H1 (cell line): ENCODE measurements around the gene PRKCH. TPM values are rescaled to one million over a fixed set of nuclear protein-coding genes. Genes with fewer than 3 reads are reported as not detected.

Experiments used
- BRCA1 ChIP-seq: IDR thresholded peaks from 2 replicates; pipeline ENCODE4 v1.6.1; 2012; ENCODE audit warnings: low read depth, low read length, improper control_type of control experiment
- CHD2 ChIP-seq: IDR thresholded peaks from 2 replicates; pipeline ENCODE4 v1.6.1; 2012; ENCODE audit warnings: low read length, improper control_type of control experiment
- RBBP5 ChIP-seq: IDR thresholded peaks from 2 replicates; pipeline ENCODE4 v1.7.1; 2012; ENCODE audit warnings: low read depth, mild to moderate bottlenecking, inconsistent platforms, low read length, moderate library complexity, borderline replicate concordance
- polyA plus RNA-seq, 7 experiments: library from polyadenylated mRNA; depleted of rRNA in 3 of 7; stranded (reverse) in 5 of 7; unstranded in 2 of 7; fragments of >200 nt in 5 of 7; fragments of 200-250 nt in 2 of 7; gene quantifications; 1 replicate in 5 of 7; 2 replicates in 1 of 7; 4 replicates in 1 of 7; pipeline versions ENCODE4 v1.2.1 to v1.2.3, GENCODE V29; 2011 to 2013; ENCODE audit warnings: missing spikeins in 2 of 7, mixed read lengths in 2 of 7
- total RNA-seq: library from RNA; stranded (reverse); fragmentation: NEBNext Ultra II Directional; extraction: Animal tissue kit (Norgen Biotek cat#: 25700); gene quantifications from 2 replicates; pipeline ENCODE4 v1.2.1, GENCODE V29; 2021
- TF ChIP-seq, protein P1 (sequence below), 3 experiments: IDR thresholded peaks; 1 replicate in 2 of 3; 2 replicates in 1 of 3; pipeline versions ENCODE4 v1.5.1 to v1.6.1; 2011; ENCODE audit warnings: low read length in 3 of 3, mild to moderate bottlenecking in 3 of 3, inconsistent platforms in 2 of 3, low read depth in 1 of 3, moderate library complexity in 1 of 3; ENCODE audit not compliant: insufficient read depth in 1 of 3; ENCODE audit errors: control extremely low read depth in 1 of 3
- TF ChIP-seq, protein P2 (sequence below): IDR thresholded peaks from 2 replicates; pipeline ENCODE4 v1.6.1; 2012; ENCODE audit warnings: inconsistent platforms

PRKCH gene
- total and polyA plus RNA-seq, 2 of the 8 experiments (the other 6 are each of a cell fraction or from before 2014, with no cell fraction given) = 6.4 to 7.0 TPM

DNA sequence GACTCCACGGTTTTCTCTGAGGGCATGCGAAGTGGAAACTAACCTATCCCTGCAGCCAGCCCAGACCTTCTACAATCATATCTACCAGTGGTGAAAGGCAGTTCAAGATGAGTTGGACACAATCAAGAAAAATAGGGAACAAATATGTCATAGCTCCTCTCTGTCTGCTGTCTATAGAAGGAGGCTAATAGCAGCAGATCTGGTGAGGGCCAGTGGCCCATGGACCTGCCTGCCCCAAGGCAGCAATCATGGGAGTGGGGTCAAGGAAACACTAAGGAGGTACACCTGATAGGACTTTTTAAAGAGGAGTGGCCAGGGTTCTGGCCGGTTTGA, 149.5 kb downstream of the PRKCH start (continued):
- TF ChIP-seq RBBP5 (no peak), BRCA1 (no peak), CHD2 (no peak)
- TF ChIP-seq, protein P1, sequence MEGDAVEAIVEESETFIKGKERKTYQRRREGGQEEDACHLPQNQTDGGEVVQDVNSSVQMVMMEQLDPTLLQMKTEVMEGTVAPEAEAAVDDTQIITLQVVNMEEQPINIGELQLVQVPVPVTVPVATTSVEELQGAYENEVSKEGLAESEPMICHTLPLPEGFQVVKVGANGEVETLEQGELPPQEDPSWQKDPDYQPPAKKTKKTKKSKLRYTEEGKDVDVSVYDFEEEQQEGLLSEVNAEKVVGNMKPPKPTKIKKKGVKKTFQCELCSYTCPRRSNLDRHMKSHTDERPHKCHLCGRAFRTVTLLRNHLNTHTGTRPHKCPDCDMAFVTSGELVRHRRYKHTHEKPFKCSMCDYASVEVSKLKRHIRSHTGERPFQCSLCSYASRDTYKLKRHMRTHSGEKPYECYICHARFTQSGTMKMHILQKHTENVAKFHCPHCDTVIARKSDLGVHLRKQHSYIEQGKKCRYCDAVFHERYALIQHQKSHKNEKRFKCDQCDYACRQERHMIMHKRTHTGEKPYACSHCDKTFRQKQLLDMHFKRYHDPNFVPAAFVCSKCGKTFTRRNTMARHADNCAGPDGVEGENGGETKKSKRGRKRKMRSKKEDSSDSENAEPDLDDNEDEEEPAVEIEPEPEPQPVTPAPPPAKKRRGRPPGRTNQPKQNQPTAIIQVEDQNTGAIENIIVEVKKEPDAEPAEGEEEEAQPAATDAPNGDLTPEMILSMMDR (IDR thresholded peaks at IDR 0.05; ENCODE audit: control extremely low read depth in 1 of 3, insufficient read depth in 1 of 3, low read depth in 1 of 3, low read length in 3 of 3) = no peak
- TF ChIP-seq, protein P2, sequence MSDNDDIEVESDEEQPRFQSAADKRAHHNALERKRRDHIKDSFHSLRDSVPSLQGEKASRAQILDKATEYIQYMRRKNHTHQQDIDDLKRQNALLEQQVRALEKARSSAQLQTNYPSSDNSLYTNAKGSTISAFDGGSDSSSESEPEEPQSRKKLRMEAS = no peak
